H1 (cell line): ENCODE results near the gene CACNA2D3.

ENCODE experiments used
- BRCA1 ChIP-seq: IDR thresholded peaks from 2 replicates; pipeline ENCODE4 v1.6.1; 2012; ENCODE audit warnings: low read depth, low read length, improper control_type of control experiment
- CTCF ChIP-seq, 3 experiments: IDR thresholded peaks; 1 replicate in 2 of 3; 2 replicates in 1 of 3; pipeline versions ENCODE4 v1.5.1 to v1.6.1; 2011; ENCODE audit warnings: low read length in 3 of 3, mild to moderate bottlenecking in 3 of 3, inconsistent platforms in 2 of 3, low read depth in 1 of 3, moderate library complexity in 1 of 3; ENCODE audit not compliant: insufficient read depth in 1 of 3; ENCODE audit errors: control extremely low read depth in 1 of 3
- EZH2 ChIP-seq: fragments of 200-600 bp; sonication (generic); IDR thresholded peaks from 2 replicates; pipeline ENCODE4 v1.7.1; 2012; ENCODE audit warnings: low read depth, mild to moderate bottlenecking, moderate library complexity, low read length, inconsistent platforms; ENCODE audit not compliant: severe bottlenecking
- JUN ChIP-seq: IDR thresholded peaks from 2 replicates; pipeline ENCODE4 v1.6.1; 2011; ENCODE audit warnings: low read depth, mild to moderate bottlenecking, improper control_type of control experiment, low read length
- MAFK ChIP-seq: IDR thresholded peaks from 2 replicates; pipeline ENCODE4 v1.6.1; 2012; ENCODE audit warnings: low read depth, mild to moderate bottlenecking, improper control_type of control experiment, low read length
- POLR2A ChIP-seq, 2 experiments: IDR thresholded peaks; 1 replicate in 1 of 2; 2 replicates in 1 of 2; pipeline ENCODE4 v1.6.1; 2011; ENCODE audit warnings: low read depth in 2 of 2, low read length in 2 of 2, mild to moderate bottlenecking in 2 of 2; ENCODE audit errors: control extremely low read depth in 1 of 2
- RAD21 ChIP-seq, 2 experiments: IDR thresholded peaks in 1 of 2; conservative IDR thresholded peaks in 1 of 2; 2 replicates each; pipeline ENCODE4 v1.6.1; 2011; ENCODE audit warnings: low read depth in 2 of 2, low read length in 2 of 2, improper control_type of control experiment in 1 of 2, inconsistent platforms in 1 of 2, mild to moderate bottlenecking in 1 of 2, moderate library complexity in 1 of 2
- SIN3A ChIP-seq, 2 experiments: IDR thresholded peaks in 1 of 2; conservative IDR thresholded peaks in 1 of 2; 2 replicates each; pipeline ENCODE4 v1.6.1; 2011 to 2012; ENCODE audit warnings: low read length in 2 of 2, improper control_type of control experiment in 1 of 2, low read depth in 1 of 2, mild to moderate bottlenecking in 1 of 2
- SIRT6 ChIP-seq: IDR thresholded peaks from one replicate; pipeline ENCODE4 v1.7.1; 2012; ENCODE audit warnings: low read length, inconsistent platforms
- SP2 ChIP-seq: IDR thresholded peaks from 2 replicates; pipeline ENCODE4 v1.6.1; 2012; ENCODE audit warnings: mild to moderate bottlenecking, low read length, inconsistent platforms
- TCF12 ChIP-seq: IDR thresholded peaks from 2 replicates; pipeline ENCODE4 v1.6.1; 2011; ENCODE audit warnings: low read depth, mild to moderate bottlenecking, low read length

GRCh38 chr3:55107187-55107586, 984.8 kb downstream of the CACNA2D3 start:
- no peak for TF ChIP-seq SIN3A (conservative IDR thresholded peaks at IDR 0.05 in 1 of 2, IDR thresholded peaks at IDR 0.05 in 1 of 2; ENCODE audit: low read depth in 1 of 2, low read length in 2 of 2)
- TF ChIP-seq POLR2A (IDR thresholded peaks at IDR 0.05; ENCODE audit: control extremely low read depth in 1 of 2, low read depth in 2 of 2, low read length in 2 of 2): no peak
- TF ChIP-seq CTCF (IDR thresholded peaks at IDR 0.05; ENCODE audit: control extremely low read depth in 1 of 3, insufficient read depth in 1 of 3, low read depth in 1 of 3, low read length in 3 of 3): no peak
- no peak for TF ChIP-seq SP2
- TF ChIP-seq SIRT6: no peak
- no peak for TF ChIP-seq RAD21 (IDR thresholded peaks at IDR 0.05 in 1 of 2, conservative IDR thresholded peaks at IDR 0.05 in 1 of 2; ENCODE audit: low read depth in 2 of 2, low read length in 2 of 2)
- no peak for TF ChIP-seq MAFK
- no peak for TF ChIP-seq TCF12
- TF ChIP-seq JUN: no peak
- no peak for TF ChIP-seq EZH2
- no peak for TF ChIP-seq BRCA1
